Renal cortex interstitium (tissue), 11 donors: Measurements from ENCODE around the gene DLK2. TPM values are rescaled to one million over a fixed set of nuclear protein-coding genes. Genes with fewer than 3 reads are reported as not detected.
"Not testable (repeated sequence)": the region's sequence is repeated elsewhere in the genome, so short reads cannot be mapped to it uniquely, and the experiment has no call there.

Experiments used
- DNase-seq, 11 donors: peaks; one replicate each; pipeline ENCODE4 v3.0.0-alpha.2; 2013; ENCODE audit warnings: low read depth in 9 of 11, low spot score in 4 of 11; ENCODE audit errors: extremely low read depth in 1 of 11
- polyA plus RNA-seq, 3 donors: library from polyadenylated mRNA; unstranded; fragments of 120-200 nt; gene quantifications; one replicate each; pipeline ENCODE4 v1.2.1, GENCODE V29; 2013; ENCODE audit not compliant: insufficient read length in 3 of 3

The DLK2 gene
- polyA plus RNA-seq, 3 donors = 0.73 to 1.3 (median 1.0) TPM

DNA sequence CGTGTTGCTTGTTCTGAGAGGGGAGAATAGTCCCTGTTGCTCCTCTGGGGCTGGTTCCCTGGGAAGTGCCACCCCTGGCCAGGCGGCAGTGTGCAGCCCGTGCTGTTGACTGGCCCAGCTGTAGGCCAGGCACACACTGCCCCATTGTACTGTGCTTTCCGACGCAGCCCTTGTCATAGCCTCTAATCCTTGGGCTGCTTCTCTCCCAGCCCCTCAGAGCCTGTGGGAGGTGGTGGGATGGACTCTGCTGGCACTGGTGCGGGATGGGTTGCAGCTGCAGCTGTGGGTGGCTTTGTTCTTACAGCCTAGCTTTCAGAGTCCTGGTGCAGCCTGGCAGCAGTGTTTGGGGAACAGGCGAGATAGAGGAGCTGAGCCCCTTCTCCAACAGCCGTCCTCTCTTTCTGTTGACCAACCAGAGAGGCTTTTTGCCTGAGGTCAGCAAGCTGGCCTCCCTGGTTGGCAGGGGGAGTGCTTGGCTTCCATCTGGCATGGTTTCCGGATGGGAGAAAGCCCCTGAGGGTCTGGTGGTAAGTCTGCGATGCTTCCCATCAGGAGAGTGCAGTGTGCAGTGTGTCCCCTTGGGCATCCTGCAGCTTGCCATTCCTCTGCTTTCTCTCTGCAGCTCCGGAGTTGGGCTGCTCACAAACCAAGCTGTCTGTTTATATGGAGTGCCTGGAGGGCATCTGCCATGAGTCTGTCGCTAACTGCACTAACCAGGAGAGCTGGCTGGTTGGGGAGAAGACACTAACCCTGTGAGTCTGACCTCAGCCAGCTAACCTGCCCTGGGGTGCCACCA lies 34.1 kb upstream of the DLK2 start:
- no peak for DNase-seq

DNA sequence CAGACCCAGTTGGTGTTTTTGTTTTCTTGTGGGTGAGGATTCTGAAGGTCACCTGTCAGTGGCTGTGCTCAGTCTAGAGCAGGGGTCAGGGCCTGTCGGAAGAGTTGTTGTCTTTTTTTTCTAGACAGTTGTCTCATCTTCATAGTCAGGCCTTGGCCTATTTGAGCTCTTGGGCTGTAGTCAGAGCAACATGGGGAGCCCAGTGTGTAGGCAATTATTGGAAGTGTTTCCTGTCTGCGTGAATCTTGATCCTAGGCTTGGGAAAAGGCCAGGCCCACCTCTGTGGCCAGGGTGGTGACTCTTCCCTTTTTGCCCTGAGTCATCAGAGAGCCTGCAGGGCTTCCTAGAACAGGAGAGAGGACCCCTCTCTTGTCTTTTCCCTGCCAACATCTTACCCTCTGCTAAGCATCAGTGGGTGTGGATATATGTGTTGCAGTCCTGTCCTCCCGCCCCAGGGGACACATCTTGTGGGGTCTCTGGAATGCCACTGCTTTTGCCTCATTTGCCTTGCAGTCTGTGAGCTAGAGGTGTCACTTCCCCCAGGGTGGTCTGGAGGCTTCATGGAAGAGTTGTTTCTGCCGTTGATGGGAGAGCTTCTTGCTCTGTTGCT lies 33.4 kb upstream of the DLK2 start:
- no peak for DNase-seq

DNA sequence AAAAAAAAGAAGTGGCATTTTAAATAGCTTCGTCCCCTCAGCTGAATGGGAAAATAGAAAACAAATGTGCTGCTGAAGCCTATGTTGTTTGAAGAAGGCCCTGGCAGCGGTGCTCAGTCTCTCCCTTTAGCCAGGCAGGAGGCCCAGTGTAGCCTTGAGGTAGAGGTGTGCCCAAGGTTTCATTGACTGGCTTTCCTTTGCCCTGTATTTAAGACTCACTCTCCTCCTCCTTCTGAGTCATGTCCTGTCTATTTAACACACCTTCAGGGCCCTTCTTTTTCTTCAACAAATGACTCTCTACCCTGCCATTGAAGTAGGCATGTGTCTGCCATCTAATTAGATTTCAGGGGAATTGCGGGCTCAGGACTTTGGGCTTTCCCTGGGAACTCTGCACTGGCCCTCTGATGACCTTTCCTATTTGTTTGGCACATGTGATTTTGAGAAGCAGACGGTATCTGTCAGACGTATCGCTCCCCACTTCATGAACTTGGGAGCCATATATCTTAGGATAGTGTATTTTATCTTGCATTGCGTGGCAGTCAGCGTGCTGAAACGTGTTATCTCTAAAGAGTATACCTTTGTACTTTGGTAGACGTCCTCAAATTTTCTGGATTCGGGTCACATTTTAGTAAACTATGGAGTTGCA lies 26.4 kb upstream of the DLK2 start:
- DNase-seq = no peak

DNA sequence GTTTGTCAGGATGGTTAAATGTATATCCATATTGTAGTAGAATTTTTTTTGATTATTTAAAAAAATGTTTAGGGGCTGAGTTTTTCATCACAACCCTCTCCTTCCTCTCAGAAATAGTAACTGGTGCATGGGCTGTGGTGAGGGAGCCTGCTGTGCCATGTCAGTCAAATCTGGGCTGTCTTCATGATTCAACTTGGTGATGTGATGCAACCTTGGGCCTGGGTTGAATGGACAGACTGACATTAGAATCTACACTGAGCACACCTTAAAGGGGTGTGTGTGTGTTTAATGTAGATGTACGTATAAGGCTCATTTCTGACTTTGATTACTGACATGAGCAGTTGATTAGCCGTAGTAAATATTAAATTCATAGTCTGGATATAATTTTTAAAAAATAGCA lies 25.7 kb upstream of the DLK2 start:
- no peak for DNase-seq

DNA sequence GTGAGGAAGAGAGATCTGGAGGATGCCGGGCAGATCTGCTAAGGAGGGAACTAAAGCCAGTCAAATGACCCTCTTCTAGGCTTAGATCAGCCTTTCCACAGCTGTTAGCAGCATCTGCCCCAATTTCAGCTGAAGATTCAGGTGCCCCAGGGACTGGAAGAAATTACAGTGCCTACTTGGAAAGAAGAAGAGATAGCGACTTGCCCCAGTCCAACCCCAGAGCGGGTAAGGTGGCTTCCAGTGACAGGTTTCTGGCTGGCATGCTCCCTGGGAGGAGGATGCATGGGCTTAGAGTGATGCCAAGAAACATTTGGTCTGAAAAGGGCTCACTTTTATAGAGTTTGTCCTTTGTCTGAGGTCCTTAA lies 22.6 kb upstream of the DLK2 start:
- DNase-seq = no peak

DNA sequence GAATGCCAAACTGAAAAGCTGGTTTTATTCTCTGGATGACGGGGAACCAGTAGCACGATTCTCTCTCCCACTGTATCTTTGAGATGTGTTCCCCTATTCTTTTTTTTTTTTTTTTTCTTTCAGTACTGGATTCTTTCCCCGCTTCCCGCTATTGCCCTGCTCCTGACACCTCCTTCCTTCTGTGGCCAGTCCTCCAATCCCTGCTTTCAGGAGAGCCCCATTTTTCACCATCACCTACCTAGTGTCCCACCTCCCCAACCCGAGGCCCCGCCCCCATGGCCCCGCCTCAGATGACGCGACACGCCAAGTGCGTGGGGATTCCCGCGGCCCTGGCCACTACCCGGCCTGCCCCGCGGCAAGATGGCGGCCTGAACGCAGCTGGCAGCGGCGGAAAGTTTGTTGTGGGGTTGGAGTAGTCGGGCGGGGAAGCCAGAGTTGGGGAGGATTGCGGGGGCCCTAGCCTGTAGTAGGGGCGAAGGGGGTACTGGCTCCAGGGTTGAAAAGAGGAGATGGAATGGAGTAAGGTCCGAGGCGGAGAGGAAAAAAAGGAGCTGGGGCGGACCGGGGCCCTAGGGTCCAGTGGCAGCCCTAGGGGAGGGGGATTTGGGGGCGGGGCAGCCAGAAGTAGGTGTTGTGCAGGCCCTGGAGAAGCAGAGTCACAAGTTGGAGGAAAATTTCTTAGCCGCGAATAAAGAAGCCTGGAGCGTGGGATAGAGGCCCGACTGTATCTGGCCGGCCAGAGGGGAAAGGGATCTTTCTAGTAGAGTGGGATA lies 22.1 kb upstream of the DLK2 start, which contains the start of gene TJAP1:
Gene TJAP1, plus strand, starts transcription at position 336 of the 773 bp plus-strand sequence. CDS start 21,432 bp downstream, outside the sequence.
- DNase-seq = peak; percentile 66 to 94 (median 85)

DNA sequence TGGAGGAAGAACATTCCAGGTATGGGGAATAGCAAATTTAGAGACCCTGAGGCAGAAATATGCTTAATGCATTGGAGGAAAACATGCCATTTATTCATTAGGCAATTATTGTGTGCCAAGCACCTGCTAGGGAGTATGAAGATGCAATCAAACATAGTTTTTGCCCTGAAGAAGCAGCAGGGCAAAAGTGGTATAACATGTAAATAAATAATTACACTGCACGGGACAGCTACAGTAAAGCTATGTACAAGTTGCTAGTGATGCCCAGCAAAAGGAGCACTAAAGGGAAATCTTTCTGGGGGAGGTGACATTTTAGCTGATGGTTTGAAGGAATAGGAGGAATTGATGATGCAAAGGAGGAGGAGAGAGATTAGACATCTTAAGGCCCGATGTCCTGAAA lies 21.4 kb upstream of the DLK2 start:
- no peak for DNase-seq

DNA sequence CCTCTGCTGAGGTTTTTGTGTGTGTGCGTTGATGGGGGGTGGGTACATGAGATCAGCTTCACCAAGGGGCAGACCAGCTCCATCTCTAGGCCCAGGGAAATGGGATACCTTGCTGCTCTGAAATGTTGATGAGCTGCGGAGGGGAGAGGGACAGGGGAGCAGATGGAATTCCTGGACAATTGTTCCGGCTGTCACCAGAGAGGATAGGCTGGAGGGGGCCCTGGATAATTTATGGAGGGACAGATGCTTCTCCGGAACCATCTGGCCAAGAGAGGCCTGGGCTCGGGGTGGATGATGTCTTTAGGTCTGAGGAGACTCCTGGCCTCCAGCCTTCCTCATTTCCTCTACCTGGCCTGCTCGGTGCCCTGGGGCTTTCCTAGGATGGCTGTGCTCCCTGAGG lies 20.2 kb upstream of the DLK2 start:
- no peak for DNase-seq

DNA sequence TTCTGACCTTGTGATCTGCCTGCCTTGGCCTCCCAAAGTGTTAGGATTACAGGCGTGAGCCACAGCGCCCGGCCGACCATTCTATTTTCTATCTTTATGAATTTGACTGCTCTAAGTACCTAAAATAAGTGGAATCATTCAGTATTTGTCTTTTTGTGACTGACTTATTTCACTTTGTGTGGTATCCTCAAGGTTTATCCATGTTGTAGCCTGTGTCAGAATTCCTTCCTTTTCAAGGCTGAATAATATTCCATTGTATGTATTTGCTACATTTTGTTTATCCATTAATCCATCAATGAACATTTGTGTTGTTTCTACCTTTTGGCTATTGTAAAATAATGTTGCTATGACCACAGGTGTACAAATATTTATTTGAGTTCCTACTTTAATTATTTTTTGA lies 17.2 kb upstream of the DLK2 start:
- DNase-seq = no peak

DNA sequence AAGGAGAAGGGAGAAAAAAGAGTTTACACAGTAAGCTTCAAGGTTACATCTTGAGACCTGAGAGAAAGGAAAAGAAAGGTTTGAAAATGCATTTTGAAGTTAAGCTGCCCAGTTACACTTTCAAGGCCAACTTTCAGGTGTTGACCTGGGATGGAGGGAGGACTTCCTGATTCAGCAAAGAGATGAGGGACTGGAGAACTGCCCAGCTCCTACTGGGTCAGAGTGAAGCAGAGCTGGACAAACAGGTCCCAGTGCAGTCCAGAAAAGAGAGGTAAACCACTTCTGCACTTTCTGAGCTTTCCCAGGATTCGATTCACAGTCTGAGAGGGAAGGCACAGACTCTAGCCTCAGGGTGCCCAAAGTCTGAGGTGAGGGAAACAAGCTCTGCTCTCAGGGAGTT lies 16.1 kb upstream of the DLK2 start:
- no peak for DNase-seq

DNA sequence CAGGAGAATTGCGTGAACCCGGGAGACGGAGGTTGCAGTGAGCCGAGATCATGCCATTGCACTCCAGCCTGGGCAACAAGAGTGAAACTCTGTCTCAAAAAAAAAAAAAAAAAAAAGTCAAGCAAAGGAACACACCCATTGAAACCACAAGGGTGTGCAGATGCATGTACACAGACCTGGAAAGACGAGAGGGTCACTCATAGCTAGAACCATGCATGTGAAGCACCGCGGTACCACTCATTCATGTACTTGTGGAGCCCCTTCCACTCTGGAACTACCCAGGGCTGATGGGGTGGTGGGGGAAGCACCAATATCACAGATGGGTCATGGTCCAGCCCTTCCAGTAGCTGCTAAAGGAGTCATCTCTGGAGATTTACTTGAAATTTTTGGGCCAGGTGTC lies 14.6 kb upstream of the DLK2 start:
- DNase-seq = no peak

DNA sequence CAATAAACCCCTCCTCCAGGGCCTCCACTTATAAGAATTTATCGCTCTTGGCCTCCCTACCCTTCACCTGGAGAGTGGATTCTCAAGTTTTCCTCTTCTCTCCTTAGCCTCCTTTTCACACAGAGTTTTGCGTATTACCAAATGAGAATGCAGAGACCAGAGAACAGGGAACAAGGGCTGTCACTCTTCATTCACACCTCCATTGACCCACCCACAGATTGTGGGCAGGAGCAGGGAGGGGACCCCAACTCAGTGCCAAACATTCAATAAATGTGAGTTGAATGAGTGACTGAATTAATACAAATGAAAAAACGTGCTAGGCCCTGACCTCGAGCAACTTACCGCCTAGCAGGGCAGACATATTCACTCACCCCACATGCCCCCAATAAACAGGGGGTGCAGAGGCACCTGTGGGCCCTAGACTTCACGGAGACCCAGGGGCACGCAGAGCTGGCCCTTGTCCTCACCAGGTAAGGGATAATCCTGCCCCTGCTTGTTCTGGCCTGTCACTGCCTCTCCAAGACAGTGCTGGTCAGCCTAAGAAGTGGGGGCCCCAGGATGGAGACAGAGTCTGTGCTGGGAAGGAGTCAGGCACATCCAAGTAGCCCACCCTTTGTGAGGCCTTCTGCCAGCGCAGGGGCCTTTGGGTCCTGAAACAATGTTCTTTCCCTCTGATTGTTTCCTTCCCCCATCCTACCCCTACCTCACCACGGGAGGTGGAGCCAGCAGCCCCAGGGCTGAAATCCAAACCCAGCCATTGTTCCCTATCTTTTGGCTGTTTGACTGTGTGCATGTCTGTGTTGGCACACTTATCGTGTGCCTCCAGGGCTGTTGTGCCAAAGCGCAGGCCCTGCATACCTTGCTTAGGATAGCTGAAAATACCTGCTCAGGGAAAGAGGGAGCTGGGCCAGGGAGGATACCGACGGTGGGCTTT lies 13.7 kb upstream of the DLK2 start:
- DNase-seq = no peak

DNA sequence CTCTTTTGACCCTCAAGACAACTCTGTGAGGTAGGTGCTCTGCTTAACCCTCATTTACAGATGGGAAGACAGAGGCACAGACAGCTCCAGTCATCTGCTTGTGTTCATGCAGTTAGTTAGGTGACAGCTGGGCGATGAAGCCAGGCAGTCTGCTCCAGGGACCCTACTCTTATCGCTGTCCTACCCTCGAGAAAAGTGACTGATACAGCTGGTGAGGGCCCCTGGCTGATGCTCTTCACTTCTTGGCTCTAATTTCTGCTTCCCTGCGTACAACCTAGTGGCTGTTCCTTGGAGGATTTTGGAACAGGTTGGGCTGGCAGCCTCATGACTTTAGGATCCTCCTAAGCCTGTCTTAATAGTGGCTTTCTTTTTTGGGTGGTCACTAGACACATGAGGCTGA lies 12.9 kb upstream of the DLK2 start:
- DNase-seq = no peak

DNA sequence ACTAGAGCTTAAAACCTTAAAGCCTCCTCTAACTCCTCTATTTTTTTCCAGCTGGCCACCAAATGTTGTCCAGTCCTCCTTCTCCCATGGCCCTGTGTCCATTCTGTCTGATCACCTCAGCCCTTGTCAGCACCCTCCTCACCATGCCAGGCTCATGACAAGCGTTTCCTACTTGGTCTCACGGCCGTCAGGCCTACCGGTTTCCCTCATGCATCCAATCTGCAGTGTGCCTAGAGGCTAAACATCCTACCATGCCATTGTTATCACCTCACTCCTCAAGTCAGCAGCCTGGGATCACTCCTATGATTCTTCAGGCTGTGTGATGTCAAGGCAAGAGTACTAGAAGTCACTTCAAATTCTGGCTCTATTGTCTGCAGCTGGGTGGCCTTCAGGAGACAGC lies 12.4 kb upstream of the DLK2 start:
- no peak for DNase-seq

DNA sequence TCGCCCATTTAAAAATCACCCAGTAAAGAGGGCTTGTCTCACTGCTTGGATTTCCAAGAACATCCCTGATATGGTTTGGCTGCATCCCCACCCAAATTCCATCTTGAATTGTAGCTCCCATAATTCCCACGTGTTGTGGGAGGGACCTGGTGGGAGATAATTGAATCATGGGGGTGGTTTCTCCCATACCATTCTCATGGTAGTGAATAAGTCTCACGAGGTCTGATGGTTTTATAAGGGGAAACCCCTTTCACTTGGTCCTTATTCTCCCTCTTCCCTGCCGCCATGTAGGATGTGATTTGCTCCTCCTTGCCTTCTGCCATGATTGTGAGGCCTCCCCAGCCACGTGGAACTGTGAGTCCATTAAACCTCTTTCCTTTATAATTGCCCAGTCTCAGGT lies 11.9 kb upstream of the DLK2 start:
- not testable (repeated sequence) for DNase-seq

DNA sequence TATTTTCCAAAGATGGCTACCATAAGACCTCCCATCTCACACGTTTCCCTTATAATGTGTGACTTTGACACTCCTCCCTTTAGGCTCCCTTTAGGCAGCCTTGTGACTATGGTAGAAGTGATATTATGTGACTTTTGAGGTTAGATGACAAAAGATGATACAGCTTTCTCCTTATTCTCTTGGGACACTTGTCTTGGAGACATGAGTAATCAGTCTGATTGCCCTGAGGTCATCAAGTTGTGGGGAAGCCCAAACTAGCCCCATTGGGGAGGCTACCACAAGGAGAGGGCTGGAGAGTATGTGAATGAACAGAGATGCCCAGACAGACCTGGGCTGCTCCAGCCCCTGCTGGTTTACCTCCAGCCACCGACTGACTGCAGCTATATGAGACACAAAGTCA lies 10.6 kb upstream of the DLK2 start:
- DNase-seq = no peak

DNA sequence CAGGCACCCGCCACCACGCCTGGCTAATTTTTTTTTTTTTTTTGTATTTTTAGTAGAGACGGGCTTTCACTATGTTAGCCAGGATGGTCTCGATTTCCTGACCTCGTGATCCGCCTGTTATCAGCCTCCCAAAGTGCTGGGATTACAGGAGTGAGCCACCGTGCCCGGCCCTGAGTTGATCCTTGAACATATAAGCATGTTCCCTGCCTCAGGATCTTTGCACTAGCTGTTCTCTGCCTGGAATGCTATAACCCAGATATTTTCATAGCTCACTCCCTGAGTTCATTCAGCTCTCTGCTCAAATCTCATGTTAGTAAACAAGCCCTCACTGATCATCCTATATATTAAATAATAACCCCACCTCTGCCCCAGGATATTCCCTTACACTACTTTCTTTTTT lies 9.0 kb upstream of the DLK2 start:
- no peak for DNase-seq

DNA sequence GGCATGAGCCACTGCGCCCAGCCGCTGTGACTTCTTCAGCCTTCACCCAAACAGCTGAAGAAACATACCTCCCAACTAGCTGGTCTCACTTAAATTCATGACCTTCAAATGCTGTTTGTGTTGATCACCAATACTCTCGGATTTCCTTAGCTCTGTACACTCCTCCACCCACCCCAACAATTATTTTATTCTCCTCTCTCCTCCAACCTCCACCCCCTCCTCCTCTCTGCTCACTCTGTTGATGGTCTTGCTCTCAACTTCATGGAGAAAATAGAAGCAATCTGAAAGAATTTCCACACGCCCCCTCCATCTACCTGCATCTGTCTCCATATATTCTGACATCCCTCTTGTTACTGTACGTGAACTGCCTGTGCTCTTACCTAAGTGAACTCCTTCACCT lies 6.6 kb upstream of the DLK2 start:
- DNase-seq = no peak

DNA sequence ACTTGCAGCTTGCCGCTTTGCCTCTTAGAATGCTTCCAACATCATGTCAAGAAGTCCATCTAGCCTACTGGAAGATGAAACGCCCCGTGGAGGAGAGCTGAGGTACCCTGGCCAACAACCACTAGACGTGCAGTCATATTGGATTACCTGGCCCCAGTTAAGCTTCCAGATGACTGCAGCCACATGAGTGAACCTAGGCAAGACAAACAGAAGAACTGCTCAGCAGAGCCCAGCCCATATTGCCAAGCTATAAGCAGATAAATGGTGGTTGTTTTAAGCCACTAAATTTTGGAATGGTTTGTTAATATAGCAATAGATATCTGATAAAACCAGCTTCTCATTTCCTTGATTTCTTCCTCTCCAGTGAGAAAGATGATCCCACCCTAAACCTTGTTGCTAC lies 4.7 kb upstream of the DLK2 start:
- DNase-seq = no peak
